H1 (cell line): Measurements from ENCODE around the gene PLA1A. TPM values are rescaled to one million over a fixed set of nuclear protein-coding genes. Genes with fewer than 3 reads are reported as not detected.

ENCODE experiments used
- CHD2 ChIP-seq: IDR thresholded peaks from 2 replicates; pipeline ENCODE4 v1.6.1; 2012; ENCODE audit warnings: low read length, improper control_type of control experiment
- CHD7 ChIP-seq: fragments of 300-600 bp; sonication (generic); IDR thresholded peaks from 2 replicates; pipeline ENCODE4 v1.7.1; 2012; ENCODE audit warnings: low read length, moderate library complexity, mild to moderate bottlenecking, inconsistent platforms; ENCODE audit not compliant: insufficient replicate concordance
- EGR1 ChIP-seq: IDR thresholded peaks from 2 replicates; pipeline ENCODE4 v1.6.1; 2011; ENCODE audit warnings: low read depth, low read length, borderline replicate concordance
- EP300 ChIP-seq, 2 experiments: IDR thresholded peaks; 1 replicate in 1 of 2; 2 replicates in 1 of 2; pipeline ENCODE4 v1.6.1; 2011 to 2012; ENCODE audit warnings: low read depth in 2 of 2, low read length in 2 of 2, mild to moderate bottlenecking in 2 of 2, borderline replicate concordance in 1 of 2, inconsistent platforms in 1 of 2, moderate library complexity in 1 of 2
- HDAC2 ChIP-seq, 2 experiments: fragments of 300-600 bp in 1 of 2; sonication (generic) in 1 of 2; IDR thresholded peaks; 2 replicates each; pipeline ENCODE4 v1.6.1; 2011 to 2012; ENCODE audit warnings: low read depth in 2 of 2, low read length in 2 of 2, mild to moderate bottlenecking in 2 of 2, moderate library complexity in 2 of 2, borderline replicate concordance in 1 of 2, inconsistent platforms in 1 of 2
- PHF8 ChIP-seq: fragments of 200-600 bp; sonication (generic); conservative IDR thresholded peaks from 2 replicates; pipeline ENCODE4 v1.7.1; 2012; ENCODE audit warnings: low read depth, mild to moderate bottlenecking, inconsistent platforms, low read length, moderate library complexity
- POLR2A ChIP-seq, 2 experiments: IDR thresholded peaks; 1 replicate in 1 of 2; 2 replicates in 1 of 2; pipeline ENCODE4 v1.6.1; 2011; ENCODE audit warnings: low read depth in 2 of 2, low read length in 2 of 2, mild to moderate bottlenecking in 2 of 2; ENCODE audit errors: control extremely low read depth in 1 of 2
- SIRT6 ChIP-seq: IDR thresholded peaks from one replicate; pipeline ENCODE4 v1.7.1; 2012; ENCODE audit warnings: low read length, inconsistent platforms
- SRF ChIP-seq: IDR thresholded peaks from 2 replicates; pipeline ENCODE4 v1.6.1; 2011; ENCODE audit warnings: mild to moderate bottlenecking, low read depth, low read length, moderate library complexity
- TEAD4 ChIP-seq: IDR thresholded peaks from 2 replicates; pipeline ENCODE4 v1.6.1; 2012; ENCODE audit warnings: low read depth, low read length, inconsistent platforms, mixed read lengths
- polyA plus RNA-seq, 7 experiments: library from polyadenylated mRNA; depleted of rRNA in 3 of 7; stranded (reverse) in 5 of 7; unstranded in 2 of 7; fragments of >200 nt in 5 of 7; fragments of 200-250 nt in 2 of 7; gene quantifications; 1 replicate in 5 of 7; 2 replicates in 1 of 7; 4 replicates in 1 of 7; pipeline versions ENCODE4 v1.2.1 to v1.2.3, GENCODE V29; 2011 to 2013; ENCODE audit warnings: missing spikeins in 2 of 7, mixed read lengths in 2 of 7
- total RNA-seq: library from RNA; stranded (reverse); fragmentation: NEBNext Ultra II Directional; extraction: Animal tissue kit (Norgen Biotek cat#: 25700); gene quantifications from 2 replicates; pipeline ENCODE4 v1.2.1, GENCODE V29; 2021

The PLA1A gene
- total and polyA plus RNA-seq, 2 of the 8 experiments (the other 6 are each of a cell fraction or from before 2014, with no cell fraction given): not detected

- TF ChIP-seq CHD7 (no peak), CHD2 (no peak), POLR2A (IDR thresholded peaks at IDR 0.05; ENCODE audit: control extremely low read depth in 1 of 2, low read depth in 2 of 2, low read length in 2 of 2) (no peak), SRF (no peak), SIRT6 (no peak), TEAD4 (no peak), HDAC2 (IDR thresholded peaks at IDR 0.05; ENCODE audit: borderline replicate concordance in 1 of 2, low read depth in 2 of 2, low read length in 2 of 2) (no peak), EP300 (IDR thresholded peaks at IDR 0.05; ENCODE audit: borderline replicate concordance in 1 of 2, low read depth in 2 of 2, low read length in 2 of 2) (no peak), PHF8 (no peak), EGR1 (no peak)
These were observed 60.4 kb downstream of the PLA1A start (continued) for GRCh38 chr3:119657887-119658702.
